ENCODE data around the gene KRTAP9-2. TPM values are rescaled to one million over a fixed set of nuclear protein-coding genes. Genes with fewer than 3 reads are reported as not detected.
"Not testable (repeated sequence)": the region's sequence is repeated elsewhere in the genome, so short reads cannot be mapped to it uniquely, and the experiment has no call there.

KRTAP9-2 gene
- total RNA-seq, 2 experiments from 2014 or later: not detected

DNA sequence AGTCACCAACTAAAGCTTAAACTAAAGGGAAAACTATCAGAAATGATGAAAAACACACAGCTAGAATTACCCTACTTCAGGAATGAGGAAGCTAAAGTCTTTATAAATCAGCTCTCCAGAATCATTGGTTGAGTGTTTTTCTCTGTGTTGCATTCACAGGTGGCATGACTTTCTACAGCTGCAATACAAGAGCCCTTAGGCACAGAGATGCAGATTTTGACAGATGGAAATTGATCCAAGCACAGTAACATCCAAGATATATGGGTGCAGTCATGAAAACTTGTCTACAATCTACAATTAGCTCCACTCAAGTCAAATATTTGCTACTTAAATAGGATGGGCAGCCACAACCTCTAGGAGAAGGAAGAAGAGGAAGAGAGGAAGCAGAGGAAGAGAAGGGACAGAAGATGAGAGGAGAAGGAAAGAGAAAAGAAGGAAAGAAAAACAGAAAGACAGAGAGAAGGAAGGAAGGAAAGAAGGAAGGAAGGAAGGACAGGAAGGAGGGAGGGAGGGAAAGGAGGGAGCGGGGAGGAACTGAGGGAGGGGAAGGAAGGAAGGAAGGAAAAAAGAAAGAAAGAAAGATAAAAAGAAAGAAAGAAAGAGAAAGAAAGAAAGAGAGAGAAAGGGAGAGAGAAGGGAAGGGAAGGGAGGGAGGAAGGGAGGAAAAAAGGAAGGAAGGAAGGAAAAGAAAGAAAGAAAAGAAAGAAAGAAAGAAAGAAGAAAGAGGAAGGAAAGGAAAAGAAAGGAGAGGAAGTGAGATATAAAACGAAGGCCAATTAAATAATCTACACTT lies 20.7 kb downstream of the KRTAP9-2 start:
- DNase-seq; H3K27ac Mint-ChIP-seq; H3K9me3 Mint-ChIP-seq; H3K4me3 Mint-ChIP-seq; H3K4me1 Mint-ChIP-seq (ENCODE audit: low read depth); H3K27me3 Mint-ChIP-seq (ENCODE audit: low read depth); intact Hi-C loops (cut with micrococcal nuclease); H3K36me3 Mint-ChIP-seq (ENCODE audit: low read depth): not testable (repeated sequence)
- CTCF ChIA-PET: interaction anchor here (0.6 kb wide), 1 partner anchor 315 kb away, joined by 3 read pairs; no protein-coding TSS in a partner anchor

DNA sequence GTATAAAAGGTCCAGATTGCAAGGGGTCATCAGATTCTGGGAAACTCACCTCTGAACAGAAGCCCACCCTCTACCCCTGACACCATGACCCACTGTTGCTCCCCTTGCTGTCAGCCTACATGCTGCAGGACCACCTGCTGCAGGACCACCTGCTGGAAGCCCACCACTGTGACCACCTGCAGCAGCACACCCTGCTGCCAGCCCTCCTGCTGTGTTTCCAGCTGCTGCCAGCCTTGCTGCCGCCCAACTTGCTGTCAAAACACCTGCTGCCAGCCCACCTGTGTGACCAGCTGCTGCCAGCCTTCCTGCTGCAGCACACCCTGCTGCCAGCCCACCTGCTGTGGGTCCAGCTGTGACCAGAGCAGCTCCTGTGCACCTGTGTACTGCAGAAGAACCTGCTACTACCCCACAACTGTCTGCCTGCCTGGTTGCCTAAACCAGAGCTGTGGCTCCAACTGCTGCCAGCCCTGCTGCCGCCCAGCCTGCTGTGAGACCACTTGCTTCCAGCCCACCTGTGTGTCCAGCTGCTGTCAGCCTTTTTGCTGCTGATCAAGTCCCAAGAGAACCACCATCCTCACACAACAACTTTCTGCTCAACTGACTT lies 23.3 kb downstream of the KRTAP9-2 start, which contains the start of gene KRTAP9-4:
TSS of gene KRTAP9-4 (plus strand) at position 51 of the 604 bp plus-strand sequence. CDS start at position 85, 34 bp downstream.
- H3K27ac Mint-ChIP-seq; intact Hi-C loops (cut with micrococcal nuclease); H3K4me3 Mint-ChIP-seq; H3K4me1 Mint-ChIP-seq (ENCODE audit: low read depth); CTCF ChIA-PET; DNase-seq; H3K36me3 Mint-ChIP-seq (ENCODE audit: low read depth); H3K9me3 Mint-ChIP-seq; H3K27me3 Mint-ChIP-seq (ENCODE audit: low read depth): not testable (repeated sequence)

DNA sequence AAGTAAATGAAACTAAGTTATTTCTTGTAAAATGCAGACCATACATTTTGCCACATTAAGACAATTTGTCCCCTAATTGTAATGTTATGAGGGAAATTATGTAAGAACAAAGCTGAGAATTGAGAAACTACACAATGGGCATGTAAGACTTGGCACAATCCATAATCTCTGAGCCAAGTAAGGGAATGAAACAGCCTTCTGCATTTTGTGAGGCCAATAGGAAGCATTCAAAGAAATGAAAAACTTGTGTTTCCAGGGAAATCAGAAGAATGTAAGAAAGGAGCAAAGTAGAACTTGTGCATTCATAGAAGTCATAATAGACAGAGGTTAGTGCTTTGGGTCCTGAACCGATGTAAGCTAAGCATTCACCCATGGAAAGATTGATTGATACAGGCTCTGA lies 24.8 kb downstream of the KRTAP9-2 start:
- intact Hi-C loops (cut with micrococcal nuclease): no loop called here
- Mint-ChIP-seq H3K4me1 (ENCODE audit: low read depth) (no peaks in the 10 kb centered on the region), H3K27me3 (ENCODE audit: low read depth) (peaks cover 3% of the 10 kb centered on the region), H3K4me3 (no peak overlapping the region), H3K27ac (no peak overlapping the region), H3K9me3 (no peaks in the 10 kb centered on the region), H3K36me3 (ENCODE audit: low read depth) (no peaks in the 10 kb centered on the region)
- DNase-seq: no peak
- CTCF ChIA-PET: no interaction called here

GRCh38 chr17:41254861-41255260 lies 28.4 kb downstream of the KRTAP9-2 start:
- H3K4me3 Mint-ChIP-seq: no peak overlapping the region
- H3K27ac Mint-ChIP-seq: no peak overlapping the region
- no peaks in the 10 kb centered on the region for H3K36me3 Mint-ChIP-seq (ENCODE audit: low read depth)
- H3K9me3 Mint-ChIP-seq: no peaks in the 10 kb centered on the region
- no peaks in the 10 kb centered on the region for H3K4me1 Mint-ChIP-seq (ENCODE audit: low read depth)
- intact Hi-C loops (cut with micrococcal nuclease): no loop called here
- DNase-seq: no peak
- peaks cover 3% of the 10 kb centered on the region for H3K27me3 Mint-ChIP-seq (ENCODE audit: low read depth)
- CTCF ChIA-PET: no interaction called here

DNA sequence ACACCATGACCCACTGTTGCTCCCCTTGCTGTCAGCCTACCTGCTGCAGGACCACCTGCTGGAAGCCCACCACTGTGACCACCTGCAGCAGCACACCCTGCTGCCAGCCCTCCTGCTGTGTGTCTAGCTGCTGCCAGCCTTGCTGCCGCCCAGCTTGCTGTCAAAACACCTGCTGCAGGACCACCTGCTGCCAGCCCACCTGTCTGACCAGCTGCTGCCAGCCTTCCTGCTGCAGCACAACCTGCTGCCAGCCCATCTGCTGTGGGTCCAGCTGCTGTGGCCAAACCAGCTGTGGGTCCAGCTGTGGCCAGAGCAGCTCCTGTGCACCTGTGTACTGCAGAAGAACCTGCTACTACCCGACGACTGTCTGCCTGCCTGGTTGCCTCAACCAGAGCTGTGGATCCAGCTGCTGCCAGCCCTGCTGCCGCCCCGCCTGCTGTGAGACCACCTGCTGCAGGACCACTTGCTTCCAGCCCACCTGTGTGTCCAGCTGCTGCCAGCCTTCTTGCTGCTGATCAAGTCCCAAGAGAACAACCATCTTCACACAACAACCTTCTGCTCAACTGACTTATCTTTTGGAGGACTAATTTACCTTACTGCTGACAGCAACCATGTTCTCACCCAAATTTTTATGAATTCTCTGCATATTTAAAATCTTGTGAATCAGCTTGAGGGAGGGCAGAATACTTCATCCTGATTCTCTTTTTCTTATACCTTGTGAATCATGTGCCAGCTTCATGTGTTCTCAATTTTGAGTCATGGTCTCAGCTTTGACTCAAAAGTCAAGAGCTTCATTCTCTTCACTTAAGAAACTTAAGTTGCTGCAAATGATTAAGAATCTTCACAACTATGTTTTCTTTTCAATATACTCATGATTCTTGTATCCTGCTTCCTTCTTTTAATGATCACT lies 29.2 kb downstream of the KRTAP9-2 start, which contains the start of gene KRTAP9-9:
TSS of gene KRTAP9-9 (plus strand) at position 4 of the 910 bp plus-strand sequence.
- intact Hi-C loops (cut with micrococcal nuclease): not testable (repeated sequence)

GRCh38 chr17:41256291-41256685 lies 29.8 kb downstream of the KRTAP9-2 start:
- no peak overlapping the region for H3K4me3 Mint-ChIP-seq
- CTCF ChIA-PET: interaction anchor here (0.6 kb wide), 1 partner anchor 623 kb away, joined by 4 read pairs; no protein-coding TSS in a partner anchor
- DNase-seq: no peak
- H3K9me3 Mint-ChIP-seq: no peaks in the 10 kb centered on the region
- peaks cover 3% of the 10 kb centered on the region for H3K27me3 Mint-ChIP-seq (ENCODE audit: low read depth)
- intact Hi-C loops (cut with micrococcal nuclease): no loop called here
- no peak overlapping the region for H3K27ac Mint-ChIP-seq
- no peaks in the 10 kb centered on the region for H3K36me3 Mint-ChIP-seq (ENCODE audit: low read depth)
- H3K4me1 Mint-ChIP-seq (ENCODE audit: low read depth): no peaks in the 10 kb centered on the region

More for the DNA sequence above, 29.2 kb downstream of the KRTAP9-2 start, which contains the start of gene KRTAP9-9:
- H3K36me3 Mint-ChIP-seq (ENCODE audit: low read depth); DNase-seq; CTCF ChIA-PET; H3K4me3 Mint-ChIP-seq; H3K27ac Mint-ChIP-seq; H3K4me1 Mint-ChIP-seq (ENCODE audit: low read depth); H3K9me3 Mint-ChIP-seq; H3K27me3 Mint-ChIP-seq (ENCODE audit: low read depth): not testable (repeated sequence)

DNA sequence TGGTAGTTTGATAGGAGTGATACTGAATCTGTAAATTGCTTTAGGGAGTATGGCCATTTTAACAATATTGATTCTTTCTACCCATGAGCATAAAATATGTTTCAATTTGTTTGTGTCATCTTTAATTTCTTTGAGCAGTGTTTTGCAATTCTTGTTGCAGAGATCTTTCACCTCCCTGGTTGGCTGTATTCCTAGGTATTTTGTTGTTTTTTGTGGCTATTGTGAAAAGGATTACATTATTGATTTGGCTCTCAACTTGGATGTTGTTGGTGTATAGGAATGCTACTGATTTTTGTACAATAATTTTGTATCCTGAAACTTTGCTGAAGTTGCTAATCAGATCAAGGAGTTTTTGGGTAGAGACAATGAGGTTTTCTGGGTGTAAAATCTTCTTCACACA lies 32.0 kb downstream of the KRTAP9-2 start:
- Mint-ChIP-seq H3K4me1 (ENCODE audit: low read depth) (no peaks in the 10 kb centered on the region), H3K9me3 (no peaks in the 10 kb centered on the region), H3K27ac (no peak overlapping the region), H3K36me3 (ENCODE audit: low read depth) (no peaks in the 10 kb centered on the region), H3K4me3 (no peak overlapping the region), H3K27me3 (ENCODE audit: low read depth) (no peaks in the 10 kb centered on the region)
- intact Hi-C loops (cut with micrococcal nuclease): no loop called here
- DNase-seq: no peak
- CTCF ChIA-PET: no interaction called here

GRCh38 chr17:41263212-41263611 lies 36.8 kb downstream of the KRTAP9-2 start:
- Mint-ChIP-seq H3K27ac (no peak overlapping the region), H3K27me3 (ENCODE audit: low read depth) (no peaks in the 10 kb centered on the region), H3K4me3 (no peak overlapping the region), H3K9me3 (no peaks in the 10 kb centered on the region), H3K4me1 (ENCODE audit: low read depth) (no peaks in the 10 kb centered on the region), H3K36me3 (ENCODE audit: low read depth) (no peaks in the 10 kb centered on the region)
- CTCF ChIA-PET: no interaction called here
- DNase-seq: no peak
- intact Hi-C loops (cut with micrococcal nuclease): no loop called here

DNA sequence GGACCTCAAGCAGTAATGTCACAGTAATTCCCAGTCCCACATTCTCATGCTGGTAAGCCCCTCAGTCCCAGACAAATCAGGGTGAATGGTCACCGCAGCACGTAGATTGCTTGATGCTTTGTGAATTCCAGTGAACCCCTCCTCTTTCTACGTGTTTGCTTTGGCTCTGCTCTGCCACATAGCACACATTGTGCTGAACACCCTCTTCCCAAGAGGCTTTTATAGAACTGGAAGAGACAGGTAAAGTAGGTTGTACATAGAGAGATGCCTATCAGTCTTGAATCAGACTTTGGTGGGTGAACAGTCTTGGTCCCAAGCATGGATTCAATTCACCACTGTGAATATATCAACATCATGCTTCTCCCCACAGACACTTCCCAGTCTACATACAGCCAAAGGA lies 38.2 kb downstream of the KRTAP9-2 start:
- intact Hi-C loops (cut with micrococcal nuclease): loop anchor here (1.0 kb wide), 1 partner anchor 12 kb away; no protein-coding TSS in a partner anchor
- CTCF ChIA-PET: no interaction called here
- H3K36me3 Mint-ChIP-seq (ENCODE audit: low read depth): no peaks in the 10 kb centered on the region
- DNase-seq: no peak
- no peaks in the 10 kb centered on the region for H3K4me1 Mint-ChIP-seq (ENCODE audit: low read depth)
- H3K9me3 Mint-ChIP-seq: no peaks in the 10 kb centered on the region
- no peak overlapping the region for H3K4me3 Mint-ChIP-seq
- H3K27me3 Mint-ChIP-seq (ENCODE audit: low read depth): no peaks in the 10 kb centered on the region
- no peak overlapping the region for H3K27ac Mint-ChIP-seq

DNA sequence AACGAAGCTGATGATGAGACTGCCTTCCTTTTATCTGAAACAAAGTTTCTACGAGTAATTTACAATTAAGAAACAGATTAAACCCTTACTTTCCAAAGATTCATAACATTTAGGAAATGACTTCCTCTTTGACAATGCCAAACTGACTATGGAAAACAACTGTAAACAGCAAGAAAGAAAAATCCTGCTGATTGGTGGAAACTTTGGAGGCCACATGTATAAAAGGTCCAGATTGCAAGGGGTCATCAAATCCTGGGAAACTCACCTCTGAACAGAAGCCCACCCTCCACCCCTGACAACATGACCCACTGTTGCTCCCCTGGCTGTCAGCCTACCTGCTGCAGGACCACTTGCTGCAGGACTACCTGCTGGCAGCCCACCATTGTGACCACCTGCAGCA lies 38.6 kb downstream of the KRTAP9-2 start, which contains the start of gene KRTAP9-6:
TSS of gene KRTAP9-6 (plus strand) at position 301 of the 400 bp plus-strand sequence. CDS start at position 301, 0 bp downstream.
- CTCF ChIA-PET: no interaction called here
- DNase-seq: no peak
- Mint-ChIP-seq H3K4me1 (ENCODE audit: low read depth) (no peaks in the 10 kb centered on the region), H3K27me3 (ENCODE audit: low read depth) (no peaks in the 10 kb centered on the region), H3K36me3 (ENCODE audit: low read depth) (no peaks in the 10 kb centered on the region), H3K4me3 (no peak within 1 kb of the TSS), H3K27ac (no peak within 1 kb of the TSS), H3K9me3 (no peaks in the 10 kb centered on the region)
- intact Hi-C loops (cut with micrococcal nuclease): no loop called here

- no peak for DNase-seq
- no peak overlapping the region for H3K4me3 Mint-ChIP-seq
- CTCF ChIA-PET: interaction anchor here (0.6 to 0.7 kb wide), 2 partner anchors 253 to 291 kb away, joined by 3 to 4 read pairs; no protein-coding TSS in a partner anchor
- intact Hi-C loops (cut with micrococcal nuclease): no loop called here
- no peaks in the 10 kb centered on the region for H3K27me3 Mint-ChIP-seq (ENCODE audit: low read depth)
- H3K9me3 Mint-ChIP-seq: no peaks in the 10 kb centered on the region
- no peak overlapping the region for H3K27ac Mint-ChIP-seq
- peaks cover 5% of the 10 kb centered on the region for H3K4me1 Mint-ChIP-seq (ENCODE audit: low read depth)
- no peaks in the 10 kb centered on the region for H3K36me3 Mint-ChIP-seq (ENCODE audit: low read depth)
Observed at GRCh38 chr17:41267711-41268110, 41.3 kb downstream of the KRTAP9-2 start.

DNA sequence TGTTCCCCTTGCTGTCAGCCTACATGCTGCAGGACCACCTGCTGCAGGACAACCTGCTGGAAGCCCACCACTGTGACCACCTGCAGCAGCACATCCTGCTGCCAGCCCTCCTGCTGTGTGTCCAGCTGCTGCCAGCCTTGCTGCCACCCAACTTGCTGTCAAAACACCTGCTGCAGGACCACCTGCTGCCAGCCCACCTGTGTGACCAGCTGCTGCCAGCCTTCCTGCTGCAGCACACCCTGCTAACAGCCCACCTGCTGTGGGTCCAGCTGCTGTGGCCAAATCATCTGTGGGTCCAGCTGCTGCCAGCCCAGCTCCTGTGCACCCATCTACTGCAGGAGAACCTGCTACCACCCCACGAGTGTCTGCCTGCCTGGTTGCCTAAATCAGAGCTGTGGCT lies 44.9 kb downstream of the KRTAP9-2 start:
- intact Hi-C loops (cut with micrococcal nuclease); H3K4me1 Mint-ChIP-seq (ENCODE audit: low read depth); H3K27ac Mint-ChIP-seq; CTCF ChIA-PET; H3K9me3 Mint-ChIP-seq; H3K36me3 Mint-ChIP-seq (ENCODE audit: low read depth); DNase-seq; H3K4me3 Mint-ChIP-seq; H3K27me3 Mint-ChIP-seq (ENCODE audit: low read depth): not testable (repeated sequence)

All from activated naive CD4-positive, alpha-beta T cell treated with anti-CD3 and anti-CD28 coated beads for 36 hours (primary cell).